ENCODE measurements around the gene ADAMTS16. TPM values are rescaled to one million over a fixed set of nuclear protein-coding genes. Genes with fewer than 3 reads are reported as not detected.

ADAMTS16 gene
- total and polyA plus RNA-seq, 2 experiments from 2014 or later, result 2.8 to 15.4 TPM

DNA sequence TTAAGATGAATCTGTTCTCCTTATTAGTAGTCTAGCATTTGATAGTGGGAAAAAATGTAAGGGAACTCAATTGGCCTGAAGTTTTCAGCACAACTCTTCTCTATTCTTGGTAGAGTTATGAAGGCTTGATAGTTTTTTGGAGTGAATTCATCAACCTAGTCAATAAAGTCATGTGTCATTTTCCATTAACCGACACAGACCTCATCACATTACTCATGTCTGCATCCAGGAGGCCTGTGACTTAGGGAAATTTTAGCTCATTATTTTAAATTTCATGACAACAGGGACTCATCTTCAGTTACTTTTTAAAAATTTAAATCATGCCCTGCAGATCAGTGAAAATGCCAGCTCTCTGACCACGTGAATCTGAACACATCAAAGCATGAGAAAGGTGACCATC lies 63.3 kb downstream of the ADAMTS16 start (continued):
- TF ChIP-seq, protein P1, sequence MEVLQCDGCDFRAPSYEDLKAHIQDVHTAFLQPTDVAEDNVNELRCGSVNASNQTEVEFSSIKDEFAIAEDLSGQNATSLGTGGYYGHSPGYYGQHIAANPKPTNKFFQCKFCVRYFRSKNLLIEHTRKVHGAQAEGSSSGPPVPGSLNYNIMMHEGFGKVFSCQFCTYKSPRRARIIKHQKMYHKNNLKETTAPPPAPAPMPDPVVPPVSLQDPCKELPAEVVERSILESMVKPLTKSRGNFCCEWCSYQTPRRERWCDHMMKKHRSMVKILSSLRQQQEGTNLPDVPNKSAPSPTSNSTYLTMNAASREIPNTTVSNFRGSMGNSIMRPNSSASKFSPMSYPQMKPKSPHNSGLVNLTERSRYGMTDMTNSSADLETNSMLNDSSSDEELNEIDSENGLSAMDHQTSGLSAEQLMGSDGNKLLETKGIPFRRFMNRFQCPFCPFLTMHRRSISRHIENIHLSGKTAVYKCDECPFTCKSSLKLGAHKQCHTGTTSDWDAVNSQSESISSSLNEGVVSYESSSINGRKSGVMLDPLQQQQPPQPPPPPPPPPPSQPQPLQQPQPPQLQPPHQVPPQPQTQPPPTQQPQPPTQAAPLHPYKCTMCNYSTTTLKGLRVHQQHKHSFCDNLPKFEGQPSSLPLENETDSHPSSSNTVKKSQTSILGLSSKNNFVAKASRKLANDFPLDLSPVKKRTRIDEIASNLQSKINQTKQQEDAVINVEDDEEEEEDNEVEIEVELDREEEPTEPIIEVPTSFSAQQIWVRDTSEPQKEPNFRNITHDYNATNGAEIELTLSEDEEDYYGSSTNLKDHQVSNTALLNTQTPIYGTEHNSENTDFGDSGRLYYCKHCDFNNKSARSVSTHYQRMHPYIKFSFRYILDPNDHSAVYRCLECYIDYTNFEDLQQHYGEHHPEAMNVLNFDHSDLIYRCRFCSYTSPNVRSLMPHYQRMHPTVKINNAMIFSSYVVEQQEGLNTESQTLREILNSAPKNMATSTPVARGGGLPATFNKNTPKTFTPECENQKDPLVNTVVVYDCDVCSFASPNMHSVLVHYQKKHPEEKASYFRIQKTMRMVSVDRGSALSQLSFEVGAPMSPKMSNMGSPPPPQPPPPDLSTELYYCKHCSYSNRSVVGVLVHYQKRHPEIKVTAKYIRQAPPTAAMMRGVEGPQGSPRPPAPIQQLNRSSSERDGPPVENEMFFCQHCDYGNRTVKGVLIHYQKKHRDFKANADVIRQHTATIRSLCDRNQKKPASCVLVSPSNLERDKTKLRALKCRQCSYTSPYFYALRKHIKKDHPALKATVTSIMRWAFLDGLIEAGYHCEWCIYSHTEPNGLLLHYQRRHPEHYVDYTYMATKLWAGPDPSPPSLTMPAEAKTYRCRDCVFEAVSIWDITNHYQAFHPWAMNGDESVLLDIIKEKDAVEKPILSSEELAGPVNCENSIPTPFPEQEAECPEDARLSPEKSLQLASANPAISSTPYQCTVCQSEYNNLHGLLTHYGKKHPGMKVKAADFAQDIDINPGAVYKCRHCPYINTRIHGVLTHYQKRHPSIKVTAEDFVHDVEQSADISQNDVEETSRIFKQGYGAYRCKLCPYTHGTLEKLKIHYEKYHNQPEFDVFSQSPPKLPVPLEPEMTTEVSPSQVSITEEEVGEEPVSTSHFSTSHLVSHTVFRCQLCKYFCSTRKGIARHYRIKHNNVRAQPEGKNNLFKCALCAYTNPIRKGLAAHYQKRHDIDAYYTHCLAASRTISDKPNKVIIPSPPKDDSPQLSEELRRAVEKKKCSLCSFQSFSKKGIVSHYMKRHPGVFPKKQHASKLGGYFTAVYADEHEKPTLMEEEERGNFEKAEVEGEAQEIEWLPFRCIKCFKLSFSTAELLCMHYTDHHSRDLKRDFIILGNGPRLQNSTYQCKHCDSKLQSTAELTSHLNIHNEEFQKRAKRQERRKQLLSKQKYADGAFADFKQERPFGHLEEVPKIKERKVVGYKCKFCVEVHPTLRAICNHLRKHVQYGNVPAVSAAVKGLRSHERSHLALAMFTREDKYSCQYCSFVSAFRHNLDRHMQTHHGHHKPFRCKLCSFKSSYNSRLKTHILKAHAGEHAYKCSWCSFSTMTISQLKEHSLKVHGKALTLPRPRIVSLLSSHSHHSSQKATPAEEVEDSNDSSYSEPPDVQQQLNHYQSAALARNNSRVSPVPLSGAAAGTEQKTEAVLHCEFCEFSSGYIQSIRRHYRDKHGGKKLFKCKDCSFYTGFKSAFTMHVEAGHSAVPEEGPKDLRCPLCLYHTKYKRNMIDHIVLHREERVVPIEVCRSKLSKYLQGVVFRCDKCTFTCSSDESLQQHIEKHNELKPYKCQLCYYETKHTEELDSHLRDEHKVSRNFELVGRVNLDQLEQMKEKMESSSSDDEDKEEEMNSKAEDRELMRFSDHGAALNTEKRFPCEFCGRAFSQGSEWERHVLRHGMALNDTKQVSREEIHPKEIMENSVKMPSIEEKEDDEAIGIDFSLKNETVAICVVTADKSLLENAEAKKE (CRISPR knock-in tag; IDR thresholded peaks at IDR 0.05), result no peak
- TF ChIP-seq JUNB (IDR thresholded peaks at IDR 0.05; ENCODE audit: unreplicated experiment), result no peak

DNA sequence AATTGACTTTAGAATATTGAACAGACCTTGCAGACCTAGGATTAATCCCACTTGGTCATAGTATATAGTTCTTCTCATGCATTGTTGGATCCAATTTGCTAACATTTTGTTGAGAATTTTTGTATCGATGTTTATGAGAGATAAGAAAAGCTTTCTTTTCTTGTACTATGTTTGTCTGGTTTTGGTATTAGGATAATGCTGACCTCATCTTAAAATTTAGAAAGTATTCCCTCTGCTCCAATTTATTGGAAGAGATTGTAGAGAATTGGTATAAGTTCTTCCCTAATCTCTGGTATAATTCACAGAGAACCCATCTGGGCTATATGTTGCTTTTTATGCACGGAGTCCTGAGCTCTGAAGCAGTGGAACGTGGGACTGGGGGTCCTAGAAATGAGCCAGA lies 67.7 kb downstream of the ADAMTS16 start:
- Histone ChIP-seq H3K4me3 (no peak overlapping the region), H3K4me2 (no peak overlapping the region), H3K9me2 (ENCODE audit: insufficient read depth) (no peaks in the 10 kb centered on the region), H3K27ac (ENCODE audit: low read depth) (no peak overlapping the region), H3K36me3 (ENCODE audit: insufficient read depth) (no peaks in the 10 kb centered on the region), H4K20me1 (replicated peaks; ENCODE audit: insufficient read depth) (no peaks in the 10 kb centered on the region), H2AFZ (no peak overlapping the region), H3K27me3 (ENCODE audit: insufficient read depth) (no peaks in the 10 kb centered on the region), H3K79me2 (replicated peaks; ENCODE audit: insufficient read depth) (no peaks in the 10 kb centered on the region), H3F3A (replicated peaks; ENCODE audit: low read depth) (no peaks in the 10 kb centered on the region), H3K4me1 (ENCODE audit: insufficient read depth) (no peaks in the 10 kb centered on the region)
- H3K4me1 Mint-ChIP-seq, result no peaks in the 10 kb centered on the region
- no peak for DNase-seq (ENCODE audit: low spot score)
- H3K9me3 Mint-ChIP-seq, result no peaks in the 10 kb centered on the region
- no peak for ATAC-seq
- H3K27ac Mint-ChIP-seq, result no peak overlapping the region
- TF ChIP-seq CREB1 (CRISPR knock-in tag; IDR thresholded peaks at IDR 0.05; ENCODE audit: low read depth), result no peak
- no peak overlapping the region for H3K4me3 Mint-ChIP-seq
- 0 out of 3 replicates have a peak, but pooled peaks cover 8% of the 10 kb centered on the region for H3K36me3 Mint-ChIP-seq (ENCODE audit: low read depth)
- no peaks in the 10 kb centered on the region for H3K27me3 Mint-ChIP-seq (ENCODE audit: insufficient read depth, low read depth, poor library complexity)

DNA sequence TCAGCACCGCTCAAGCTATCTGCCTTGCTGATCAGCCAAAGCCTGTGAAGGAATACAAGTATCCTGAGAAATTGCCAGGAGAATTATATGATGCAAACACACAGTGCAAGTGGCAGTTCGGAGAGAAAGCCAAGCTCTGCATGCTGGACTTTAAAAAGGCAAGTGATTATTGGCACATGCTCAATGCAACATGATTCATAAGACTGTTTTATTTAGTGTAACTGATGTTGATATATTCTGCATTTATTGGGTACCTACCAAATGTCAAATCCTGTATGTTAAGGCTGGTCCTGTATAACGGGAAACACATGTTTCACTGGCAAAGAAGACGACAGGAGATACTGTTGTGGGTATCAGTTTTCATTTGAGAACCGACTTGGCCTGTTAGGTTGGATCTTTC lies 69.0 kb downstream of the ADAMTS16 start:
- Histone ChIP-seq H3K27ac (ENCODE audit: low read depth) (no peak overlapping the region), H3K4me3 (no peak overlapping the region), H3K4me2 (no peak overlapping the region), H3K4me1 (ENCODE audit: insufficient read depth) (no peaks in the 10 kb centered on the region), H3K9me2 (ENCODE audit: insufficient read depth) (no peaks in the 10 kb centered on the region), H3K79me2 (replicated peaks; ENCODE audit: insufficient read depth) (no peaks in the 10 kb centered on the region), H3K27me3 (ENCODE audit: insufficient read depth) (no peaks in the 10 kb centered on the region), H3F3A (replicated peaks; ENCODE audit: low read depth) (no peaks in the 10 kb centered on the region), H4K20me1 (replicated peaks; ENCODE audit: insufficient read depth) (no peaks in the 10 kb centered on the region), H2AFZ (no peak overlapping the region), H3K36me3 (ENCODE audit: insufficient read depth) (no peaks in the 10 kb centered on the region)
- Mint-ChIP-seq H3K4me3 (no peak overlapping the region), H3K27me3 (ENCODE audit: insufficient read depth, low read depth, poor library complexity) (no peaks in the 10 kb centered on the region), H3K4me1 (no peaks in the 10 kb centered on the region), H3K9me3 (no peaks in the 10 kb centered on the region), H3K36me3 (ENCODE audit: low read depth) (0 out of 3 replicates have a peak, but pooled peaks cover 8% of the 10 kb centered on the region), H3K27ac (no peak overlapping the region)
- no peak for ATAC-seq
- DNase-seq (ENCODE audit: low spot score), result no peak
- TF ChIP-seq EZH2 (IDR thresholded peaks at IDR 0.05; ENCODE audit: low read depth, unreplicated experiment), result no peak
- no peak for TF ChIP-seq NANOG (IDR thresholded peaks at IDR 0.05; ENCODE audit: borderline replicate concordance)
- TF ChIP-seq EZH2phosphoT487 (IDR thresholded peaks at IDR 0.05; ENCODE audit: unreplicated experiment), result no peak
- TF ChIP-seq POLR2AphosphoS5 (IDR thresholded peaks at IDR 0.05; ENCODE audit: low read depth), result no peak
- no peak for TF ChIP-seq CREB1 (CRISPR knock-in tag; IDR thresholded peaks at IDR 0.05; ENCODE audit: low read depth)
